Activated CD4-positive, alpha-beta T cell treated with anti-CD3 and anti-CD28 coated beads, Interleukin-2, amount 50 U/mL, for 16 hours (primary cell): ENCODE results near the gene NHLH2.
A peak's percentile ranks its signal among the peaks of the same experiment; 100 is the strongest.

ENCODE experiments used
- DNase-seq: peaks from one replicate; pipeline ENCODE4 v3.0.0-alpha.2; 2020

NHLH2 gene

GRCh38 chr1:115837740-115838421 lies 3.0 kb downstream of the NHLH2 start:
- DNase-seq = no peak

- no peak for DNase-seq
Observed at GRCh38 chr1:115837341-115837739, 3.6 kb downstream of the NHLH2 start.

- no peak for DNase-seq
Observed at GRCh38 chr1:115833856-115834255, 7.1 kb downstream of the NHLH2 start.

GRCh38 chr1:115832651-115833050 lies 8.3 kb downstream of the NHLH2 start:
- no peak for DNase-seq

- no peak for DNase-seq
Observed at GRCh38 chr1:115830963-115831362, 10.0 kb downstream of the NHLH2 start.

GRCh38 chr1:115829947-115830346 lies 11.0 kb downstream of the NHLH2 start:
- no peak for DNase-seq

GRCh38 chr1:115829023-115829674 lies 11.8 kb downstream of the NHLH2 start:
- DNase-seq = no peak

GRCh38 chr1:115828101-115829022 lies 12.6 kb downstream of the NHLH2 start:
- no peak for DNase-seq

- no peak for DNase-seq
Observed at GRCh38 chr1:115827452-115828044, 13.4 kb downstream of the NHLH2 start.

- no peak for DNase-seq
Observed at GRCh38 chr1:115826628-115827027, 14.3 kb downstream of the NHLH2 start.

GRCh38 chr1:115822117-115822516 lies 18.8 kb downstream of the NHLH2 start:
- no peak for DNase-seq

GRCh38 chr1:115815694-115816093 lies 25.2 kb downstream of the NHLH2 start:
- DNase-seq = no peak

GRCh38 chr1:115814685-115815398 lies 26.1 kb downstream of the NHLH2 start:
- DNase-seq = no peak

- DNase-seq = no peak
Observed at GRCh38 chr1:115813727-115814126, 27.2 kb downstream of the NHLH2 start.

GRCh38 chr1:115811140-115811828 lies 29.6 kb downstream of the NHLH2 start:
- no peak for DNase-seq

GRCh38 chr1:115810609-115811008 lies 30.3 kb downstream of the NHLH2 start:
- DNase-seq = no peak

GRCh38 chr1:115809847-115810246 lies 31.1 kb downstream of the NHLH2 start:
- DNase-seq = no peak

- no peak for DNase-seq
Observed at GRCh38 chr1:115809076-115809475, 31.9 kb downstream of the NHLH2 start.

GRCh38 chr1:115807723-115808122 lies 33.2 kb downstream of the NHLH2 start:
- peak; percentile 51 for DNase-seq

- no peak for DNase-seq
Observed at GRCh38 chr1:115805597-115805996, 35.3 kb downstream of the NHLH2 start.

GRCh38 chr1:115802416-115802815 lies 38.5 kb downstream of the NHLH2 start:
- DNase-seq = no peak

GRCh38 chr1:115797486-115797885 lies 43.4 kb downstream of the NHLH2 start:
- DNase-seq = no peak
